SU-DHL-6 (cell line): ENCODE measurements around the gene CHSY1.

Source experiments
- H2AFZ ChIP-seq: fragments of 200-600 bp; sonication (generic); 2 replicates; pipeline ENCODE4 v1.6.1; 2014; ENCODE audit warnings: low read depth, mild to moderate bottlenecking, moderate library complexity, mixed read lengths, antibody characterized with exemption, low read length; ENCODE audit not compliant: severe bottlenecking
- H3F3A ChIP-seq: fragments of 200-600 bp; shearing (Covaris generic); 2 replicates; pipeline ENCODE4 v1.6.0; 2016; ENCODE audit warnings: antibody characterized with exemption, mild to moderate bottlenecking; ENCODE audit not compliant: insufficient read depth
- H3K27ac ChIP-seq: fragments of 200-600 bp; sonication (generic); 2 replicates; pipeline ENCODE4 v1.5.1; 2016; ENCODE audit warnings: low read depth, mild to moderate bottlenecking, low read length, moderate library complexity, mixed read lengths
- H3K27me3 ChIP-seq: fragments of 200-600 bp; sonication (generic), shearing (Covaris generic); 2 replicates; pipeline ENCODE4 v1.6.0; 2014; ENCODE audit warnings: mild to moderate bottlenecking, low read length
- H3K36me3 ChIP-seq: fragments of 200-600 bp; sonication (generic); 2 replicates; pipeline ENCODE4 v1.6.1; 2014; ENCODE audit warnings: mild to moderate bottlenecking, low read length, mixed read lengths
- H3K4me2 ChIP-seq: fragments of 300-600, 200-600 bp; shearing (Covaris generic), sonication (generic); 2 replicates; pipeline ENCODE4 v1.6.0; 2014; ENCODE audit warnings: low read length, low read depth, mild to moderate bottlenecking; ENCODE audit not compliant: poor library complexity, severe bottlenecking
- H3K4me3 ChIP-seq: fragments of 200-600 bp; sonication (generic); 2 replicates; pipeline ENCODE4 v1.5.1; 2014; ENCODE audit warnings: antibody characterized with exemption, low read length, mild to moderate bottlenecking, mixed read lengths; ENCODE audit not compliant: insufficient read depth, poor library complexity, severe bottlenecking
- H3K79me2 ChIP-seq: fragments of 200-600 bp; sonication (generic); 2 replicates; pipeline ENCODE4 v1.6.1; 2014; ENCODE audit warnings: mild to moderate bottlenecking, low read length, moderate library complexity; ENCODE audit not compliant: insufficient read depth
- H3K9ac ChIP-seq: fragments of 200-600 bp; sonication (generic); 2 replicates; pipeline ENCODE4 v1.7.0; 2014; ENCODE audit warnings: mild to moderate bottlenecking, low read length
- H3K9me2 ChIP-seq: fragments of 200-600 bp; sonication (generic); replicated peaks from 2 replicates; pipeline ENCODE4 v1.6.1; 2014; ENCODE audit warnings: low read length; ENCODE audit not compliant: insufficient read depth
- H3K9me3 ChIP-seq: fragments of 200-600 bp; sonication (generic); 2 replicates; pipeline ENCODE4 v1.6.1; 2014; ENCODE audit warnings: low read length, mixed read lengths; ENCODE audit not compliant: insufficient read depth
- H4K20me1 ChIP-seq: fragments of 200-600 bp; sonication (generic); 2 replicates; pipeline ENCODE4 v1.6.1; 2014; ENCODE audit warnings: low read depth, mild to moderate bottlenecking, antibody characterized with exemption, low read length, moderate library complexity, mixed read lengths
- CTCF ChIP-seq: fragments of 200-600 bp; sonication (generic); IDR thresholded peaks from one replicate; pipeline ENCODE4 v1.5.1; 2017; ENCODE audit warnings: antibody characterized with exemption, mild to moderate bottlenecking, low read length, moderate library complexity; ENCODE audit not compliant: insufficient read depth, poor library complexity, severe bottlenecking
- EZH2phosphoT487 ChIP-seq: fragments of 200-600 bp; sonication (generic), shearing (Covaris generic); conservative IDR thresholded peaks from 2 replicates; pipeline ENCODE4 v1.6.1; 2018; ENCODE audit warnings: mild to moderate bottlenecking, antibody characterized with exemption, low read length, moderate library complexity, mixed read lengths

The CHSY1 gene

GRCh38 chr15:101136381-101137268, 115.2 kb downstream of the CHSY1 start:
- TF ChIP-seq EZH2phosphoT487 (no peak), CTCF (no peak)
- Histone ChIP-seq H4K20me1 (no peaks in the 10 kb centered on the region), H3K27ac (no peak overlapping the region), H2AFZ (no peak overlapping the region), H3K36me3 (no peaks in the 10 kb centered on the region), H3K27me3 (no peaks in the 10 kb centered on the region), H3K4me2 (peak overlapping the region; percentile 36), H3K79me2 (no peaks in the 10 kb centered on the region), H3K9ac (no peak overlapping the region), H3K9me3 (no peaks in the 10 kb centered on the region; the same call in 1 of the 2 replicates), H3K9me2 (no peaks in the 10 kb centered on the region), H3K4me3 (no peak overlapping the region), H3F3A (no peaks in the 10 kb centered on the region)

- H3K36me3 ChIP-seq, result no peaks in the 10 kb centered on the region
- H2AFZ ChIP-seq, result peak overlapping the region; percentile 61
- H3K9me3 ChIP-seq, result no peaks in the 10 kb centered on the region; the same call in 1 of the 2 replicates
- no peak overlapping the region for H3K4me3 ChIP-seq
- no peaks in the 10 kb centered on the region for H4K20me1 ChIP-seq
- H3K27me3 ChIP-seq, result no peaks in the 10 kb centered on the region
- TF ChIP-seq CTCF, result no peak
- TF ChIP-seq EZH2phosphoT487, result no peak
- H3K79me2 ChIP-seq, result no peaks in the 10 kb centered on the region
- H3K27ac ChIP-seq, result peak overlapping the region; percentile 46
- H3F3A ChIP-seq, result no peaks in the 10 kb centered on the region
- H3K9me2 ChIP-seq, result no peaks in the 10 kb centered on the region
- peak overlapping the region; percentile 14; the same call in 1 of the 2 replicates for H3K9ac ChIP-seq
- peak overlapping the region; percentile 36 for H3K4me2 ChIP-seq
Measured at GRCh38 chr15:101135532-101136166, 116.2 kb downstream of the CHSY1 start.

GRCh38 chr15:101134780-101135179, 117.1 kb downstream of the CHSY1 start:
- Histone ChIP-seq H3K27ac (no peak overlapping the region), H3K79me2 (no peaks in the 10 kb centered on the region), H3K27me3 (no peaks in the 10 kb centered on the region), H4K20me1 (no peaks in the 10 kb centered on the region), H3K4me3 (no peak overlapping the region), H3K9me3 (no peaks in the 10 kb centered on the region; the same call in 1 of the 2 replicates), H2AFZ (no peak overlapping the region), H3K4me2 (no peak overlapping the region), H3F3A (no peaks in the 10 kb centered on the region), H3K9me2 (no peaks in the 10 kb centered on the region), H3K36me3 (no peaks in the 10 kb centered on the region), H3K9ac (no peak overlapping the region)
- no peak for TF ChIP-seq CTCF
- TF ChIP-seq EZH2phosphoT487, result no peak
